Measurements from ENCODE around the gene PLEK2. TPM values are rescaled to one million over a fixed set of nuclear protein-coding genes. Genes with fewer than 3 reads are reported as not detected.
A peak's percentile ranks its signal among the peaks of the same experiment; 100 is the strongest.

The PLEK2 gene
- total and polyA plus RNA-seq, 2 of the 13 experiments (the other 11 are each of a cell fraction or from before 2014, with no cell fraction given) = 0.26 to 1.5 TPM

DNA sequence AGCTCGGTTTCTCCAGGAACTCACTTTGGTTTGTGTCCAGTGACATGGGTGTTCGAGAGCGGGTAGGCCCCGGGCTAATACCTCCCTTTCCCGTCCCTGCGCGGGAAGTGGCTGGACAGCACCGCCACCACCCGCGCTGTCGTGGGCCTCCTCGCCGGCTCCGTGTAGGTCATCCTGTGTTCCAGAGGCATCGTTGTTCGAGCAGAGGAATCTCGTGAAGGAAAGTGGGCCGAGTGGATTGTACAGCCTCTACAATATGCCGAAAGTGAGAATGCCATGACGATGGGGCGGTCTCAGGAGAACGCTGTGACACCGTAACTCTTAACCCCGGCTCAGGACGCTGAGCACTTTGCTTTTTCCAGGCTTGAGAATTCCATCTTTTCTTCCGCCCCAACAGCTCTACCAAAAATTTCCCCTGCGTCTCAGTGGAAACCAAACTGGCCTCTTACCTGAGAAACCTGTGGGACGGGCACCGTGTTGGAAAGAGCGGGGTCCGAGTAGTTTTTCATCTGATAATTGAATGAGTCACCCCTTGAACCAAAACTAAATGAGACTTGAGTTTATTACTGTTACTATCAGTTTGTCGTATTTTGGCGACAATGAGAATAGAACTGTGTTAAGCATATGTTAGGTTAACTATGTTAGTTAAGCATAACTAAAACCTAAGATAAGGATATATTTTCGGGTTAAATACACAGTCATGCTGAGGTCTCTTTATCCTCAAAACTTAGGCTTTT lies 51.3 kb downstream of the PLEK2 start (continued):
- peak; percentile 40 for TF ChIP-seq AGO2 (optimal IDR thresholded peaks at IDR 0.05; ENCODE audit: low read depth, low read length)
- no peak for TF ChIP-seq GTF3A (CRISPR knock-in tag; conservative IDR thresholded peaks at IDR 0.05)
- TF ChIP-seq, protein P1, sequence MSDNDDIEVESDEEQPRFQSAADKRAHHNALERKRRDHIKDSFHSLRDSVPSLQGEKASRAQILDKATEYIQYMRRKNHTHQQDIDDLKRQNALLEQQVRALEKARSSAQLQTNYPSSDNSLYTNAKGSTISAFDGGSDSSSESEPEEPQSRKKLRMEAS (IDR thresholded peaks at IDR 0.05) = no peak
- TF ChIP-seq GABPA (IDR thresholded peaks at IDR 0.05; ENCODE audit: low read depth, low read length) = 0 out of 2 replicates have a peak, but pooled peaks have one; percentile 2
- TF ChIP-seq GABPA (CRISPR knock-in tag; IDR thresholded peaks at IDR 0.05; ENCODE audit: low read depth) = no peak
- TF ChIP-seq, protein P2, sequence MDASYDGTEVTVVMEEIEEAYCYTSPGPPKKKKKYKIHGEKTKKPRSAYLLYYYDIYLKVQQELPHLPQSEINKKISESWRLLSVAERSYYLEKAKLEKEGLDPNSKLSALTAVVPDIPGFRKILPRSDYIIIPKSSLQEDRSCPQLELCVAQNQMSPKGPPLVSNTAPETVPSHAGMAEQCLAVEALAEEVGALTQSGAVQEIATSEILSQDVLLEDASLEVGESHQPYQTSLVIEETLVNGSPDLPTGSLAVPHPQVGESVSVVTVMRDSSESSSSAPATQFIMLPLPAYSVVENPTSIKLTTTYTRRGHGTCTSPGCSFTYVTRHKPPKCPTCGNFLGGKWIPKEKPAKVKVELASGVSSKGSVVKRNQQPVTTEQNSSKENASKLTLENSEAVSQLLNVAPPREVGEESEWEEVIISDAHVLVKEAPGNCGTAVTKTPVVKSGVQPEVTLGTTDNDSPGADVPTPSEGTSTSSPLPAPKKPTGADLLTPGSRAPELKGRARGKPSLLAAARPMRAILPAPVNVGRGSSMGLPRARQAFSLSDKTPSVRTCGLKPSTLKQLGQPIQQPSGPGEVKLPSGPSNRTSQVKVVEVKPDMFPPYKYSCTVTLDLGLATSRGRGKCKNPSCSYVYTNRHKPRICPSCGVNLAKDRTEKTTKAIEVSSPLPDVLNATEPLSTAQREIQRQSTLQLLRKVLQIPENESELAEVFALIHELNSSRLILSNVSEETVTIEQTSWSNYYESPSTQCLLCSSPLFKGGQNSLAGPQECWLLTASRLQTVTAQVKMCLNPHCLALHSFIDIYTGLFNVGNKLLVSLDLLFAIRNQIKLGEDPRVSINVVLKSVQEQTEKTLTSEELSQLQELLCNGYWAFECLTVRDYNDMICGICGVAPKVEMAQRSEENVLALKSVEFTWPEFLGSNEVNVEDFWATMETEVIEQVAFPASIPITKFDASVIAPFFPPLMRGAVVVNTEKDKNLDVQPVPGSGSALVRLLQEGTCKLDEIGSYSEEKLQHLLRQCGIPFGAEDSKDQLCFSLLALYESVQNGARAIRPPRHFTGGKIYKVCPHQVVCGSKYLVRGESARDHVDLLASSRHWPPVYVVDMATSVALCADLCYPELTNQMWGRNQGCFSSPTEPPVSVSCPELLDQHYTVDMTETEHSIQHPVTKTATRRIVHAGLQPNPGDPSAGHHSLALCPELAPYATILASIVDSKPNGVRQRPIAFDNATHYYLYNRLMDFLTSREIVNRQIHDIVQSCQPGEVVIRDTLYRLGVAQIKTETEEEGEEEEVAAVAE (CRISPR knock-in tag; IDR thresholded peaks at IDR 0.05; ENCODE audit: borderline replicate concordance) = 0 out of 2 replicates have a peak, but pooled peaks have one; percentile 15
- TF ChIP-seq ZFP36L1 (CRISPR knock-in tag; IDR thresholded peaks at IDR 0.05) = 0 out of 2 replicates have a peak, but pooled peaks have one; percentile 48
- TF ChIP-seq YEATS2 (CRISPR knock-in tag; IDR thresholded peaks at IDR 0.05; ENCODE audit: borderline replicate concordance) = no peak
- TF ChIP-seq JUND (CRISPR knock-in tag; IDR thresholded peaks at IDR 0.05) = no peak
- TF ChIP-seq MEIS2 (CRISPR knock-in tag; IDR thresholded peaks at IDR 0.05) = 0 out of 2 replicates have a peak, but pooled peaks have one; percentile 34
- 0 out of 2 replicates have a peak, but pooled peaks have one; percentile 44 for TF ChIP-seq ZFYVE20 (CRISPR knock-in tag; IDR thresholded peaks at IDR 0.05; ENCODE audit: borderline replicate concordance, low read depth)
- TF ChIP-seq, protein P3, sequence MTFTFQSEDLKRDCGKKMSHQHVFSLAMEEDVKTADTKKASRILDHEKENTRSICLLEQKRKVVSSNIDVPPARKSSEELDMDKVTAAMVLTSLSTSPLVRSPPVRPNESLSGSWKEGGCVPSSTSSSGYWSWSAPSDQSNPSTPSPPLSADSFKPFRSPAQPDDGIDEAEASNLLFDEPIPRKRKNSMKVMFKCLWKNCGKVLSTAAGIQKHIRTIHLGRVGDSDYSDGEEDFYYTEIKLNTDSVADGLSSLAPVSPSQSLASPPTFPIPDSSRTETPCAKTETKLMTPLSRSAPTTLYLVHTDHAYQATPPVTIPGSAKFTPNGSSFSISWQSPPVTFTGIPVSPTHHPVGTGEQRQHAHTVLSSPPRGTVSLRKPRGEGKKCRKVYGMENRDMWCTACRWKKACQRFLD (CRISPR knock-in tag; IDR thresholded peaks at IDR 0.05; ENCODE audit: borderline replicate concordance) = 0 out of 2 replicates have a peak, but pooled peaks have one; percentile 32
- TF ChIP-seq ZSCAN12 (CRISPR knock-in tag; IDR thresholded peaks at IDR 0.05) = 0 out of 2 replicates have a peak, but pooled peaks have one; percentile 22
- TF ChIP-seq ATF1 (CRISPR knock-in tag; IDR thresholded peaks at IDR 0.05) = 0 out of 2 replicates have a peak, but pooled peaks have one; percentile 0
- TF ChIP-seq STAT5B (CRISPR knock-in tag; IDR thresholded peaks at IDR 0.05) = 0 out of 2 replicates have a peak, but pooled peaks have one; percentile 28
- TF ChIP-seq RXRB (CRISPR knock-in tag; IDR thresholded peaks at IDR 0.05; ENCODE audit: borderline replicate concordance) = no peak
- no peak for TF ChIP-seq FOXO1 (CRISPR knock-in tag; IDR thresholded peaks at IDR 0.05)
- peak; percentile 84; the same call in 1 of the 2 replicates for TF ChIP-seq ZNF138 (CRISPR knock-in tag; IDR thresholded peaks at IDR 0.05; ENCODE audit: low read depth)
- no peak for TF ChIP-seq NFYB (CRISPR knock-in tag; IDR thresholded peaks at IDR 0.05)
- peak; percentile 92 for TF ChIP-seq ASH2L (IDR thresholded peaks at IDR 0.05; ENCODE audit: insufficient read length, low read depth, low read length)
- TF ChIP-seq FOXJ3 (CRISPR knock-in tag; IDR thresholded peaks at IDR 0.05; ENCODE audit: borderline replicate concordance) = 0 out of 2 replicates have a peak, but pooled peaks have one; percentile 4
- TF ChIP-seq SATB2 (CRISPR knock-in tag; IDR thresholded peaks at IDR 0.05) = 0 out of 2 replicates have a peak, but pooled peaks have one; percentile 32
- TF ChIP-seq POLR2G (IDR thresholded peaks at IDR 0.05; ENCODE audit: low read depth, low read length) = 0 out of 2 replicates have a peak, but pooled peaks have one; percentile 12
- TF ChIP-seq ZMYM4 (CRISPR knock-in tag; IDR thresholded peaks at IDR 0.05) = no peak
- TF ChIP-seq CREB1 (IDR thresholded peaks at IDR 0.05) = 0 out of 2 replicates have a peak, but pooled peaks have one; percentile 24
- no peak for TF ChIP-seq CREB1 (CRISPR knock-in tag; IDR thresholded peaks at IDR 0.05)
